ENCODE data around the gene PLA1A.
"Not testable (repeated sequence)": the region's sequence is repeated elsewhere in the genome, so short reads cannot be mapped to it uniquely, and the experiment has no call there.

Gene PLA1A

GRCh38 chr3:119676771-119677640 lies 79.3 kb downstream of the PLA1A start, which contains the start of gene COX17:
COX17 (minus strand) TSS chr3:119677406; CDS start chr3:119677310, 96 bp downstream.
- peak within 1 kb of the TSS; percentile 47 for H3K4me3 ChIP-seq (ENCODE audit: control insufficient read depth, low read depth, low read length)
- peak; percentile 87 for DNase-seq (ENCODE audit: low read depth)
- no peak for TF ChIP-seq CTCF (IDR thresholded peaks at IDR 0.05; ENCODE audit: control insufficient read depth, insufficient read depth, low read depth, low read length, missing control alignments)

GRCh38 chr3:119677641-119677934 lies 79.9 kb downstream of the PLA1A start:
- no peak for TF ChIP-seq CTCF (IDR thresholded peaks at IDR 0.05; ENCODE audit: control insufficient read depth, insufficient read depth, low read depth, low read length, missing control alignments)
- peak overlapping the region; percentile 47 for H3K4me3 ChIP-seq (ENCODE audit: control insufficient read depth, low read depth, low read length)
- no peak for DNase-seq (ENCODE audit: low read depth)

GRCh38 chr3:119678209-119678608 lies 80.5 kb downstream of the PLA1A start:
- not testable (repeated sequence) for H3K4me3 ChIP-seq (ENCODE audit: control insufficient read depth, low read depth, low read length); DNase-seq (ENCODE audit: low read depth)
